Fibroblast of mammary gland (primary cell): ENCODE data around the gene NFIC.

Experiments
- DNase-seq: peaks from one replicate; pipeline ENCODE4 v3.0.0-alpha.2; 2010; ENCODE audit warnings: low read depth
- H3K4me3 ChIP-seq: 2 replicates; pipeline ENCODE4 v1.5.1; 2011; ENCODE audit warnings: low read depth, mild to moderate bottlenecking, low read length, moderate library complexity; ENCODE audit not compliant: control insufficient read depth
- TF ChIP-seq, protein P1 (sequence below): conservative IDR thresholded peaks from 2 replicates; pipeline ENCODE4 v1.5.1; 2011; ENCODE audit warnings: low read depth, low read length, inconsistent platforms; ENCODE audit not compliant: control insufficient read depth, insufficient read depth

Gene NFIC

DNA sequence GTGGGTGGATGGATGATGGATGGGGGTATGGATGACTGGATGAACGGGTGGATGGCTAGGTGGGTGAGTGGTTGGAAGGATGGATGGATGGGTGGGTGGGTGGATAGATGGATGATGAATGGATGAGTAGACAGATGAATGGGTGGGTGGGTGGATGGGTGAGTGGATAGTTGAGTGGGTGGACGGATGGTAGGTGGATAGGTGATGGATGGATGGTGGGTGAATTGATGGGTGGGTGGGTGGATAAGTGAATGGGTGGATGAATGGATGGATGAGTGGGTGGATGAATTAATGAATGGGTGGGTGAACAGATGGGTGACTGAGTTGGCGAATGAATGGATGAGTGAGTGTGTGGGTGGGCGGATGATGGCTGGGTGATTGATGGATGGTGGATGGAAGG, 109.1 kb downstream of the NFIC start:
- TF ChIP-seq, protein P1, sequence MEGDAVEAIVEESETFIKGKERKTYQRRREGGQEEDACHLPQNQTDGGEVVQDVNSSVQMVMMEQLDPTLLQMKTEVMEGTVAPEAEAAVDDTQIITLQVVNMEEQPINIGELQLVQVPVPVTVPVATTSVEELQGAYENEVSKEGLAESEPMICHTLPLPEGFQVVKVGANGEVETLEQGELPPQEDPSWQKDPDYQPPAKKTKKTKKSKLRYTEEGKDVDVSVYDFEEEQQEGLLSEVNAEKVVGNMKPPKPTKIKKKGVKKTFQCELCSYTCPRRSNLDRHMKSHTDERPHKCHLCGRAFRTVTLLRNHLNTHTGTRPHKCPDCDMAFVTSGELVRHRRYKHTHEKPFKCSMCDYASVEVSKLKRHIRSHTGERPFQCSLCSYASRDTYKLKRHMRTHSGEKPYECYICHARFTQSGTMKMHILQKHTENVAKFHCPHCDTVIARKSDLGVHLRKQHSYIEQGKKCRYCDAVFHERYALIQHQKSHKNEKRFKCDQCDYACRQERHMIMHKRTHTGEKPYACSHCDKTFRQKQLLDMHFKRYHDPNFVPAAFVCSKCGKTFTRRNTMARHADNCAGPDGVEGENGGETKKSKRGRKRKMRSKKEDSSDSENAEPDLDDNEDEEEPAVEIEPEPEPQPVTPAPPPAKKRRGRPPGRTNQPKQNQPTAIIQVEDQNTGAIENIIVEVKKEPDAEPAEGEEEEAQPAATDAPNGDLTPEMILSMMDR: no peak

DNA sequence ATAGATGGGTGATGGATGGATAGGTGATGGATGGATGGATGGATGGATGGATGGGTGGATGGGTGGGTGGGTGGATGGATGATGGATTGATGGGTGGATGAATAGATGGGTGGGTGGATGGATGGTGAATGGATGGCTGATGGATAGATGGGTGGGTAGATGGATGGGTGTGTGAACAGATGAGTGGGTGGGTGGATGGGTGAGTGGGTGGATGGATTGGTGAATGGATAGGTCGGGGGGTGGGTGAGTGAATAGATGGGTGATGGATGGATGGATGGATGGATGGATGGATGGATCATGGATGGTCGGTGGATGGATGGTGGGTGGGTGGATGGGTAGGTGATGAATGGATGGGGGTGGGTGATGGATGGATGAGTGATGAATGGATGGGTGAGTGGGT, 110.4 kb downstream of the NFIC start:
- DNase-seq: no peak
- TF ChIP-seq, protein P1: no peak
- no peak overlapping the region for H3K4me3 ChIP-seq

More for the DNA sequence above, 109.1 kb downstream of the NFIC start:
- no peak overlapping the region for H3K4me3 ChIP-seq
- no peak for DNase-seq

DNA sequence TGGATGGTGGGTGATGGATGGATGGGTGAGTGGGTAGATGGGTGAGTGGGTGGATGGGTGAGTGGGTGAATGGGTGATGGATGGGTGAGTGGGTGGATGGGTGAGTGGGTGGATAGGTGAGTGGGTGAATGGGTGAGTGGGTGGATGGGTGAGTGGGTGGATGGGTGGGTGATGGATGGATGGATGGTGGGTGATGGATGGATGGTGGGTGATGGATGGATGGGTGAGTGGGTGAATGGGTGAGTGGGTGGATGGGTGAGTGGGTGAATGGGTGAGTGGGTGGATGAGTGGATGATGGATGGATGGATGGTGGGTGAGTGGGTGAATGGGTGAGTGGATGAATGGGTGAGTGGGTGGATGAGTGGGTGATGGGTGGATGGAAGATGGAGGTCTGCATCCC, 111.1 kb downstream of the NFIC start:
- TF ChIP-seq, protein P1: no peak
- DNase-seq: no peak
- H3K4me3 ChIP-seq: no peak overlapping the region

DNA sequence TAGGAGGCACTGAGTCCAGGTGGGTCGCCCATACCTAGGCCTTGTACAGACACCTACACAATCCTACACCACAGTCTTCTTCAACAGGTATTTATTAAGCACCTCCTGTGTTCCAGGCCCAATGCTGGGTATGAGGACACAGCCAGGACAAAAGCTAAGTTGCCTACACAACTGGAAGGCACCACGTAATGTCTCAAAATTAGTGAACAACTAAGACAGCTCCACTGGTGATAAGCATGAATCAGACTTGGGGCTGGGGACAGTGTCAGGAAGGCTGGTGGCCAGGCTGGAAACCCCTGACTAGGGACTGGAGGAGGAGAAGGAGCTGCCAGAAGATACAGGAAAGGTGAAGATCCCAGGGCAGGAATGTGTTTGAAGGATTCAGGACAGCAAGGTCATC, 111.6 kb downstream of the NFIC start:
- no peak overlapping the region for H3K4me3 ChIP-seq
- no peak for DNase-seq
- TF ChIP-seq, protein P1: no peak

DNA sequence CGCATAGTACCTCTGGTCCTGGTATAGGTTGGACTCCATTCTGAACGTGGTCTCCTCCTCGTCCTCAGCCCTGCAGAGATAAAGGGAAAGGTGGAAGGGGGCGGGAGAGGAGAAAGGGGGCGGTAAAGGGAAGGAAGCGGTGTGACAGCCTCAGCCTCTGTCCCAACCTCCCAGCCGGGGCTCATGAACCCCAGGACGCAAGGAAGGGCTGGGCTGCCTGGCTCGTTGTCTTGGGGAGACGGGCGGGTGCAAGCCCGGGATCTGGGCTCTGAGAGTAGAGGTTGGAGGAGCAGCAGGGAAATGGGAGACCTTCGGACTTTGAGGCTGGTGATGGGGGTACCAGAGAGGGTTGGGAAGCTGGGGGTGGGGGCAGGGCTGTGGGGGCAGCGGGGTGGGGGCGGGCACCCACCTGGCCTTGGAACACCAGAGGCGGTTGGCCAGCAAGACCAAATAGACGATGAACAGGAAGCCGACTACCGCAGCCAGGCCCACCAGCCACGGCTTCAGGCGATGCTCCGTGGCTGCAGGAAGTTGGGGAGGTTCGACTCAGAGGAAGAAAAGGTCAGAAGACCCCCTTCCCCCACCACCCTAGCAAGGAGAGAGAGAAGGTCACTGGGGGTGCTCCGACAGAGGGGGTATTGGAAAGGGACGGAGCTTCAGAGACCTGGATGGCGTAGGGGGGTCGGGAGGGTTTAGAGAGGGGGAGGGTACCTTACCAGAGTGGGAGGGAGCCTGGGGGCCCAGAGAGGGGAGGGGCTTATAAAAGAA, 112.2 kb downstream of the NFIC start:
- no peak overlapping the region for H3K4me3 ChIP-seq
- TF ChIP-seq, protein P1: no peak
- no peak for DNase-seq

DNA sequence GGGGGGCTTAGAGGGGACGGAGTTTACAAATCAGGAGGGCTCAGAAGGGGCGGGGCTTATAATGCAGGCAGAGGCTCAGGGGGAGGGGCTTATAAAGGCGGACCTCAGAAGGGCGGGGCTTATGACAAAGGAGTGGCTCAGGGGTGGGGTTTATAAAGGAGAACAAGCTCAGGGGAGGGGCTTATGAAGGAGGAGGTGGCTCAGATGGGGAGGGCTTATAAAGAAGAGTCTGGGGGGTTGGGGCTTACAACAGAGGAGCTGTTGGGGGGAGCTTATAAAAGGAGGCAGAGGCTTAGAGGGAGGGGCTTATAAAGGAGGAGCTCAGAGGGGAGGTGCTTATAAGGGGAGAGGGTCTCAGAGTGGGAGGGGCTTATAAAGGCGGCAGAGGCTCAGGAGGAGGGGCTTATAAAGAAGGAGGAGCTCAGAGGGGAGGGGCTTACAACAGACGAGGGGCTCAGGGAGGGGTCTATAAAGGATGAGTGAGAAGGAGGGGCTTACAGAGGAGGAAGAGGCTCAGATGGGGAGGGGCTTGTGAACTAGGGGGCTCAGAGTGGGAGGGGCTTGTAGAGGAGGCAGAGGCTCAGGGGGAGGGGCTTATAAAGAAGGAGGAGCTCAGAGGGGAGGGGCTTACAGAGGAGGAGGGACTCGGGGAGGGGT, 112.9 kb downstream of the NFIC start:
- TF ChIP-seq, protein P1: no peak
- peak; percentile 27 for DNase-seq
- no peak overlapping the region for H3K4me3 ChIP-seq
